OCI-M2 (cell line): ENCODE measurements around the gene SLC24A5.

Experiments
- DNase-seq: peaks from one replicate; lab custom pipeline; 2025; ENCODE audit not compliant: unreplicated experiment; lab: John Stamatoyannopoulos, UW

Gene SLC24A5

GRCh38 chr15:48120745-48121144 is at the start of gene SLC24A5:
Gene SLC24A5, plus strand, starts transcription at chr15:48120990. Its CDS starts 55 bp downstream, at chr15:48121045.
- no peak for DNase-seq

GRCh38 chr15:48072941-48073340 is 47.8 kb upstream of the SLC24A5 start:
- DNase-seq = no peak

GRCh38 chr15:48073881-48074280 is 46.9 kb upstream of the SLC24A5 start:
- DNase-seq = no peak

GRCh38 chr15:48076454-48076853 is 44.3 kb upstream of the SLC24A5 start:
- no peak for DNase-seq

GRCh38 chr15:48077616-48078184 is 43.1 kb upstream of the SLC24A5 start:
- DNase-seq = no peak

- no peak for DNase-seq
Observed at GRCh38 chr15:48084759-48085590, 35.8 kb upstream of the SLC24A5 start.

- no peak for DNase-seq
Observed at GRCh38 chr15:48085591-48085930, 35.2 kb upstream of the SLC24A5 start.

GRCh38 chr15:48086133-48086532 is 34.7 kb upstream of the SLC24A5 start:
- no peak for DNase-seq

GRCh38 chr15:48086576-48086975 is 34.2 kb upstream of the SLC24A5 start:
- no peak for DNase-seq

- DNase-seq = no peak
Observed at GRCh38 chr15:48087844-48088243, 32.9 kb upstream of the SLC24A5 start.

- no peak for DNase-seq
Observed at GRCh38 chr15:48089702-48090101, 31.1 kb upstream of the SLC24A5 start.

- DNase-seq = no peak
Observed at GRCh38 chr15:48090115-48090514, 30.7 kb upstream of the SLC24A5 start.

- DNase-seq = no peak
Observed at GRCh38 chr15:48090666-48091065, 30.1 kb upstream of the SLC24A5 start.

- no peak for DNase-seq
Observed at GRCh38 chr15:48091522-48091921, 29.3 kb upstream of the SLC24A5 start.

GRCh38 chr15:48096355-48096786 is 24.4 kb upstream of the SLC24A5 start:
- no peak for DNase-seq

- DNase-seq = no peak
Observed at GRCh38 chr15:48096813-48097212, 24.0 kb upstream of the SLC24A5 start.

GRCh38 chr15:48097264-48097663 is 23.5 kb upstream of the SLC24A5 start:
- DNase-seq = no peak

- DNase-seq = no peak
Observed at GRCh38 chr15:48101376-48101961, 19.3 kb upstream of the SLC24A5 start.

GRCh38 chr15:48102167-48102566 is 18.6 kb upstream of the SLC24A5 start:
- DNase-seq = no peak

GRCh38 chr15:48103647-48104046 is 17.1 kb upstream of the SLC24A5 start:
- DNase-seq = no peak

GRCh38 chr15:48105936-48106335 is 14.9 kb upstream of the SLC24A5 start:
- no peak for DNase-seq

- no peak for DNase-seq
Observed at GRCh38 chr15:48109212-48109611, 11.6 kb upstream of the SLC24A5 start.
